Left renal pelvis (tissue), 4 donors: ENCODE data around the gene CERK. TPM values are rescaled to one million over a fixed set of nuclear protein-coding genes. Genes with fewer than 3 reads are reported as not detected.
"Not testable (repeated sequence)": the region's sequence is repeated elsewhere in the genome, so short reads cannot be mapped to it uniquely, and the experiment has no call there.

ENCODE experiments used
- DNase-seq, 4 donors: peaks; one replicate each; pipeline ENCODE4 v3.0.0-alpha.2; 2013; ENCODE audit warnings: low read depth in 4 of 4, low spot score in 3 of 4
- polyA plus RNA-seq, 4 donors: library from polyadenylated mRNA; unstranded; fragments of 120-200 nt; gene quantifications; one replicate each; pipeline ENCODE4 v1.2.1, GENCODE V29; 2013; ENCODE audit not compliant: insufficient read length in 4 of 4

The CERK gene
- polyA plus RNA-seq, 4 donors = 48.8 to 56.6 (median 50.2) TPM

DNA sequence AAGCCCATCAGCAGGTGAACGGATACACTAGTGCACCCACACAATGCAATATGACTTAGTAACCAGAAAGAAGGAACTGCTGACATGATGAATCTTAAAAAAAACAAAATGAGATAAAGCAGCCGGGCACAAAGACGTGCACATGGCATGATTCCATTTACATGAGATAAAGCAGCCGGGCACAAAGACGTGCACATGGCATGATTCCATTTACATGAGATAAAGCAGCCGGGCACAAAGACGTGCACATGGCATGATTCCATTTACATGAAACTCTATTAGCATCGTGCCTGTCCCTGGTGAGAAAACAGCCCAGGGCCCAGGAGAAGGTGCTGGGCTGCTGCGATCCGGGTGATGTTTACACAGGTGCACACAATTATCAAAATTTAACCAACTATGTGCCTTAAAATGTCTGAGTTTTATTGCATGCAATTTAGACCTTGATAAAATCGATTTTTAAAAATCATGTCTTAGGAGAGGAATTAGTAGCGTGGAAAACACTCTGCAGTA lies 3.8 kb downstream of the CERK start:
- DNase-seq = not testable (repeated sequence)

DNA sequence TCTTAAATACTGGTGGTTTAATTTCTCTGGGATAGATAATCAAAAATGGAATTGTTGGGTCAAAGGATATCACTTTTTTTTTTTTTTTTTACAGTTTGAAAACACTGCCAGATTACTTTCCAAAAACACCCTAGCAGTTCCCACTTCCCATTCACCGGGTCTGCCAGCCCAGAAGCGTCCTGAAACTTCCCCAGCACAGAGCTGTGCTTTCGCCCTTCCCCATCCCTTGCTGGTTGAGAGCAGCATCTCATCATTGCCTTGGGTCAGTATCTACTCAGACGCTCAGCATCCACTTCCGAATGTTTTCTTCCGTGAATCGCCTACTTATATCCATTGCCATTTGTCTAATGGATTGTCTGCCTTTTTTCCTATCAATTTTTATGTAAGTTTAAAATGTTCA lies 5.5 kb downstream of the CERK start:
- DNase-seq = no peak

DNA sequence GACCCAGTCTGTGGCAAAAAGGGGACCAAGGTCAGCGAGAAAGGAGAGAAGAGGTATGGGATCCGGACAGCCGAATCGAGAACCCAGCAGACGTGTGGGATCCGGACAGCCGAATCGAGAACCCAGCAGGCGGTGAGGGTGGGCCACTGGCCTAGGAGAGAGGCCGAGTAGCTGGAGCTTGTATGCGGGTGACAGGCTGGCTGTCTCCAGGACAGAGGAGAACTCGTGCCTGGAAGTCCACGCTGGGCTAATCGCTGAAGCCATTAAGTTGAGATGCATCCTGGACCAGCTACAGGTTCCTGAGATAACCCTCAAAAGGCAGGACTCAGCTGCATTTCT lies 6.0 kb downstream of the CERK start:
- DNase-seq = no peak

DNA sequence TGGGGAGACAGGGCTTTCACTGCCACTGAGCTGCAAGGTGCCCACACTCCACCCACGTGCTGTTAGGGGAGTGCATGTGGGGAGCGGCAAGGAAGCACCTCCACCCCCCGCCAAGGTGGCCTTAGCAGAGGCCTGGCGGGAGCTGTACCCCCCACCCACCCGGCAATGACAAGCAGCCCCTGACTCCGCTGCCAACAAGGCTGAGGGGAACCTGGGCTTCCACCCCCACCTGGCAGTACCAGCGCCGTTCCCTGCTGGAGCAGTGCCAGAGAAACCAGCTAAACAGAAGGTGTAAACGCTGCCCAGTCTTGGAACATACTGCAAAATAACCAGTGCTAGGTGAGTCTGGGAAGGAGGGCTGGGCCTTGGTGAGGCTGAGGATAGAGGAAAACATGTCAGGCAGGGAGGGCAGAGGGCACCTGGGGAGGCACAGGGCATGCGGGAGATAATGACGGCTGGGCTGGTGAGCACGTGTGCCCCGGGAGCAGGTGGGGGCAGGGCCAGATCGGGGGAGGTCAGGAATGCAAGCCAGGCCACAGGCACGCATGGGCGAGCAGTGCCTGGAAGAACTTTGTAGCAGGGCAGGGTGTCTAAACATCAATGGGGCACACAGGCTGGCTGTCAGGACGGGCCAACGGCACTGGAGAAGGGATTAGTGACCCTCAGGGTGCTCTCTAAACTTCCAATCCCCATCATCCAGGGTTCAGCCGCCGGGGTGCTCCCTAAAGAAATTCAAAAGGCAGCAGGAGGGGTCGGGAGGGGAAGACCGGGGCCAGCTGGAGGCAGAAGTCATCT lies 6.6 kb downstream of the CERK start:
- no peak for DNase-seq

DNA sequence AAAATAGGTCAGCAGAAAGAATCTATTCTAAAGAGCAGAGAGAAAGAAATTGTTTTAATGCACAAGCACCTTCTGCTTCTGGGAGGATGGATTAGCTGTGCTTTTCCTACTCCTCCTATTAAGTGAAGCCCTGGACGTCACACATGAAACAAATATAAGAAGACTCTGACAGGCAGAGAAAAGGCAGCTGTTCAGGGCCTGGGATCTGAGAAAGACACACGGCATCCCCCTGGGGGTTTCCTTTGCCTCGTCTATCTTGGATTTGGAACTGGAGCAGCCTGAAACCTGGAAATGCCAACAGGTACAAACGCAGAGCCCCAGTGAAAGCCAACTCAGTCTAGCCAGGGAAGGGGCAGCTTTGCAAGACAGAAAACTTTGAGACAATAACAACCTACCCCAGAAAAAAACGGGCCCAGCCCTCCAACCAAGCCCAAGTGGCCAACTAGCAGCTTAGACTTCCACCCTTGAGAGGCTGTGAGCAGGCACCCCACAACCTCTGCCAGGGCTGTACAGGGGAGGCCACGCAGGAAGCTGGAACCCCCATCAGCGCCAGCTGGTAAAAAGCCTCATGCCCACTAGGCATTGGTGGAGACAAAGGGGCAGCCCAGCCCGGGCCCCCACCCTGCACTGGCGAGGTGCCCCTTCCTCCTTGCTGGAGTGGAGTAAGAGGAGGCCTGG lies 7.3 kb downstream of the CERK start:
- DNase-seq = no peak

DNA sequence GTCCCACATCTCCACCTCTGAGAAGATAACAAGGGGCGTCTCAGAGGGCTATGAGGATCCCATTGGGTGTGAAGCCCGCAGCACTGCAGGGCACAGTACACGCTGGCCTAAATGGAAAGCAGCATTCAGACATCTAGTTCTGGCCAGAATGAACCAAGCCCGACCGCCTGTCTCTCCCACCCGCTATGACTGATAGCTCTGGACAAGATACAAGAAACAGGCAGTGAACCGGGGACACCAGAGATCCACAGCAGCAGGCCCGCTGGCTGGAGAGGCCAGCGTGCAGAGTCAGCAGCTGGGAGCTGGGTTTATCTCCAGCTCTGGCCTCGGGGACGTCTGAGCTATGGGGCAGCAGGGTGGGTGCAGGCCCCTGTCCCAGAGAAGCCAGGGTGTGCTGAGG lies 9.6 kb downstream of the CERK start:
- no peak for DNase-seq

DNA sequence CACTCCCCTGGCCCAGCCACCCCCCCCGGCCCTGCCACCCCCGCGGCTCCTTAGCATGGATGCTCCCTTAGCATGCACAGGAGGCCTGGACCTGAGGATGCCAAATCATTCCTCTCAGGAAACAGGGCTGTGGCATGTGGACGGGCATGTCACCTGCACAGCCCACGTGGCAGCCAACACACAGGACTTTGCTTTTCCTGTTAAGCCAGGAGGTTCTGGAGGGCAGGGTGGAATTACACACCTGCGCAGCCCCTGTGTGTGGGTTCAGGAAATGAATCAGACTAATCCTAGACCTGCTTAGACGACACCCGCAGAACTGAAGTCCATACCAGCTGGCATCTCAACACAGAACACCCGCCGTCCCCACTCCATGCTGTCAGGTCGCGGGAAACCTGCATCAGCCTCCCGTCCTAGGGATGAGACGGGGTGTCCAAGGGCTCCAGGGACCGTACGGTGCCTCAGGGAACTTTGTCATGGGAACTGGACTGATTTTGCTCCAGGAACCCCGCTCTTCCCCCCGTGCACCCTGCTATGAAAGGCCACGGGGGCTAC lies 10.2 kb downstream of the CERK start:
- no peak for DNase-seq

DNA sequence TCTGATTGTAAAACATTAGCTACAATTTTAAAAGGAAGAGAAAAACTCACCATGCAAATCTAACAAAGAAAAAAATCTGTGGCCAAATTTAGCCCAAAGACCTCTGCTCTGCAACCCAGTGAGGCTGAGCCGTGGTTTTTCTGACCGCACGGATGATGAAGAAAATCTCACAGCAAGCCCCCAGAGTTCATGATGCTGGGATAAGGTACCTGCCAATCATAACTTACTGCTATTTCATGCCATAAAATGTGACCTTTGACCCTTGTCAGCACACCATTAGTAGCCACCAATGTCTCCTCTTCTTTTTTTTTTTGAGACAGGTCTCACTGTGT lies 11.1 kb downstream of the CERK start:
- no peak for DNase-seq

DNA sequence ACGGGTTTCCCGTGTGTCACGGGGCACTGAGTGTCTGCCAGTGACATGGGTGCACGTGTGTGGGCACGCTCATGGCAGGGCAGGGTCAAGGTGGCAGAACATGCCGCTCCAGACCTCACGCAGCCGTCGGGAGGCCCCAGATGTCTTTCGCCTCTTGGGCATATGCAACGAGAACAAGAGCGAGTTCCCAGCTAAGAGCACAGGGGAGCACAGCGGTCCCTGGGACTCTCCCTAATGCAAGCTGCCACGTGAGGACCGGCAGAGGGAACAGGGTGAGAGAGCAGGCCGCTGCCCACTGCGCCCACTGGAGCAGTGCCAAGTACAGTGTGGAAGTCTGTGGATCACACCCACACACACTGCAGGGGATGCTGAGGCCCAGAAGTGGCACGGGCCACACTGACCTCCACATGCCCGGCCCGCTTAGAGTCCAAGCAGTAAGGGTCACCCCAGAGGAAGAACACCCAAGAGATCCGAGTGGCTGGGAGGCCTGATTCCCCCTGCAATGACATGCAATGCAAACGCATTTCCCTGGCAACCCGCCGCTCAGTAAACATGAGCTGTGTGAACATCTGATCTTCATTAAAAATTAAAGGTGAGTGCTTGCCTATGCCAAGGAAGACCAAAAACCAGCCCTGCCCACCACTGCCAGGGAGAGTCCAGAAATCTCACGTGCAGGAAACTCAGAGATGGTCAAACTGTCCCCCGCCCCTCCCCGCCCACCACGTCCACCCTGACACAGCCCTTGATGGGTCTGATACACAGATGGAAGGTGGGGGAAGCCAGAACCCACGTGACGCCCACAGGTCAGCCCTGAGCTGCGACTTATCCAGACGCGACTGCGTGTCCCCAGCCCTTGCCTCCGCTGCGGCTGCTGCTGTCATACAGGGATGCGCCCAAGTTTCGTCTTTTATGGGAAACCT lies 11.7 kb downstream of the CERK start:
- DNase-seq = no peak

DNA sequence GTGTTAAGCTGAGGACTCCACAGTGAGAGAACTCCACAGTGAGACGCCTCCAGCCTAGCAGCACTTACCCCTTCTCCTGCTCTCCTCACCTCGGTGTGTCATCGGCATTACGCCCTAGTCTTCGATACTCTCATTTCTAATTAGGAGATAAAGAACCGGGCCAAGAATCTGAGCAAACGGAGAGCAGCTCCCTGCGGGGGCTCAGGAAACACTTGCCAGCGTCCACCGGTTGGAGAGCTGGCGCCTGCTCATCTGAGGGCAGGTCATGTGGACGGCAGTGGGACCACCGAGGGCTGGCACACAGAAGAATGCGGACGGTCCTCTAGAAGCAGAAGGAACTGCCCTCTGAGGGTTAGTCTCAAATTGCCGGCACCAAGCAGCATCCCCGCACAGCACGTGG lies 13.0 kb downstream of the CERK start:
- DNase-seq = no peak

DNA sequence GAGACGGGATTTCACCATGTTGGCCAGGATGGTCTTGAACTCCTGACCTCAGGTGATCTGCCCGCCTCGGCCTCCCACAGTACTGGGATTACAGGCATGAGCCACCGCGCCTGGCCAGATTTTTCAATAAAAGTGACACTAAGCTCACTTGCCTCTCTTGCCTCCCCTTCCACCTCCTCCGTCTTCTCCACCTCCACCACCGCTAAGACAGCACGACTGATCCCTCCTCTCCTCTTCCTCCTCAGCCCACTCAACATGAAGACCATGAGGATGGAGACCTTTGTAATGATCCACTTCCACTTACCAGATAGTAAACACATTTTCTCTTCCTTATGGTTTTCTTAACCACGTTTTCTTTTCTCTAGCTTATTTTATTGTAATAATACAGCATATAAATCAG lies 14.2 kb downstream of the CERK start:
- DNase-seq = no peak

DNA sequence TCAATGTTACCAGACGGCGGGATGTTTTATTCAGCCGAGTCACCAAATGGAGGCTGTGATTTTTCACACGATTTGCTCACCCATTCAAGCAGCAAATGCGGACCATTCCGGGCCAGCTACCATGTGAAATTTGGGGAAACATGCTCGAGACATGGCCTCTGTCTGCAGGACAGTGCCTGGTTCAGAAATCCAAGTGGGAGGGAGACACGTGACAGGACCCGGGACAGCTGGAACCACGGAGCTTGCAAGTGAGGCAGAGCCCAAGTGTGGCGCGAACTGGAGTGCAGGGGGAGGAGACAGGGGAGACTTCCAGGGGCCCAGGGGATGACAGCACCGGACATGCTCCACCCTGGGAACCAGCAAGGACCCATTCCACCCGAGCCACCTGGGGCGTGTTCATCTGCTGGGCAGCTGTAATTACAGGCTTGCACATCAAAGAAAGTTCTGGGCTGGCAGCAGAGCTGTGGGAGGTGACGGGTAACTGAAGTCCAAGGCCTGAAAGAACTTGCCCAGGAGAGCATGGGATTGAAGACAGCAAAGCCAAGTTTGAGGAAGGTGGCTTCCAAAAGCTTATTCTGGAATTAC lies 16.5 kb downstream of the CERK start:
- DNase-seq = no peak

DNA sequence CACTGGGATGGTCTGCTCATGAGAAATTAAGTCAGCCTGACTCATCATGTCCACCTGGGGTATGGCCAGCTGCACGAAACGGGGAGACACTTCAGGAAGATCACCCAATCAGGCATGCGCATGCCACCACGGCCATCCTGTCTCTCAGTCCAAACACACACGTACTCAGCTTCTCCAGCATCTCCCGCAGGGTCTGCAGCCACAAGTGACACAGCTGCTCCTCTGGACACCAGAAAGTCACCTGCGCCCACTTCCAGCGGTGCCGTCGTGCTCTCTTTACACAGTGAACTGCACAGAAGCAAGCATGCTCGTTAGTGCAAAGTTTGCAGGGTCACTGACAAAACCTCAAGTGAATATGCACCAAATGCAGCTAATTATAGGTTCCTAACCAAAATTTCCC lies 18.1 kb downstream of the CERK start:
- no peak for DNase-seq

DNA sequence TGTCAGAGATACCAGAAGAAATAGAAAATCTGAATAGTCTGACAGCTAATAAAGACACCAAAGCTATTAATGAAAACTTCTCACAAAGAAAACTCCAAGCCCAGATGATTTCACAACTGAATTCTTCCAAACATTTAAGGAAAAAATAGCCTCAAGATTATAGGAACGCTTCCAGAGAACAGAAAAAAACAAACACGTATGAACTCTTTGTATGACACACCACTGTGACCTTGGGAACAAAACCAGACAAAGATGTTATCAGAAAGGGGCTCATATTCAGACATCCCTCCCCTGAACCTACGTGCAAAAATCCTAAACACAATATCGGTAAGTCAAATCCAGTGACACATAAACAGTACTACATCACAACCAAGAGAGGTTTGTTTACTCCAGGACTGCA lies 23.5 kb downstream of the CERK start:
- no peak for DNase-seq

DNA sequence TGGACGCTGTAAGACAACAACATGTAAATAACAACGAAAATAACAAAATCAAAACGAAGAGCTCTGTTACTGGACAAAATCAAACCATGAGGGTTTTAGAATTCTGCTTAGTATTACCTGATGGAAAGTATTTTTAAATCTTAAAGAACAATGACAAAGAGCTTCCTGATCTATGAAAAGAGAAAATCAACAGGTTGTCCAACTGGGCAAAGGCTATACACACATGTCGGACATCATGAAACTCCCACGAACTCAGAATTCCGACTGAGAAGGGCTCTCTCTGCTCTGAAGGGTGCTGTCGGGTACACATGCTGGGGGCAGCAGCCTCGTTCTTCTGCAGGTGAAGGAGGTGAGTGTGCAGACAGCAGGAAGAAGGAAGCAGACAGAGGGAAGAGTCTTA lies 25.8 kb downstream of the CERK start:
- DNase-seq = no peak

DNA sequence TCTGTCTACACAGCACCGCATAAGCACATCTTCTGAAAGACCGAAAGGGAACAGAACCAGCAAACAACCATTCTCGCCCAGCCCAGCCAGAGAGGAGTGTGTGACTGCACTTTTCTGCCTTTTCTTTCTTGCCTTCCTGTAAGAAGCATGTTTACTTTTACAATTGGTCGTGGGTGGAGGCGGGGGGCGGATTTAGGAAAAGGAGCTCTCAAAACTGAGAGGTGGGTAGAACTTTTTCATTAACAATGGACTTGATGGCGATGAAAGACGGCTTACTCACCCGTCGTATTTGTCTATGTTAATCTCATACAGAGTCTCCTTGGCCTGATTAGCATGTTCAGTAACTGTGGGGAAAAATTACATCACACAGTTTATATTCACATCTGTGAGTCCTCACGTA lies 27.2 kb downstream of the CERK start:
- no peak for DNase-seq

DNA sequence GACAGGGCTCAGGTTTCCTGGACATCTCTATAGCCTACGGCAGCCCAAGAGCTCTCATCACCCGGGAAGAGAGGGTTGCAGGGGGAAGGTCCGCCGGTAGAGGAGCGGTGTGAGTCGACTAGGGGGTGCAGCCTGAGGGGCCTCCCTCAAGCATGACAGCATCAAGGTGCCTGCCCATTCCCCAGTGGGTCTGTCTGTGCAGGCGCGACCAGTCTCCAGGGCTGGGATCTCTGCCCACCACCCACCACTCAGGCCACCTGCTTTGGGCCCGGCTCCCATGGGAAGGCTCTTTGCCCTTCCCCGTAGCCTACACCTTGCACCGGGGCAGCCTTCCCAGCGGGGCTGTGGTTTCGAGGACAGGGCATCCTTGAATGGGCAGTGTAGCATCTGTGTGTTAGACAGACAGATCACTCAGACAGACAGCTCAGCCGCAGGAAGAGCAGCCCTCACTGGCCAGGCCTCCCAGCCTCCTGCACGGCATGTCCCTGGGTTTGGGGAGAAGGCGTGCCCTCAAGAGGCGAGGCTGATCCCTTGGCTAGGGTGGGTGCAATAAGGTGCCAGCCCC lies 29.2 kb downstream of the CERK start:
- no peak for DNase-seq

DNA sequence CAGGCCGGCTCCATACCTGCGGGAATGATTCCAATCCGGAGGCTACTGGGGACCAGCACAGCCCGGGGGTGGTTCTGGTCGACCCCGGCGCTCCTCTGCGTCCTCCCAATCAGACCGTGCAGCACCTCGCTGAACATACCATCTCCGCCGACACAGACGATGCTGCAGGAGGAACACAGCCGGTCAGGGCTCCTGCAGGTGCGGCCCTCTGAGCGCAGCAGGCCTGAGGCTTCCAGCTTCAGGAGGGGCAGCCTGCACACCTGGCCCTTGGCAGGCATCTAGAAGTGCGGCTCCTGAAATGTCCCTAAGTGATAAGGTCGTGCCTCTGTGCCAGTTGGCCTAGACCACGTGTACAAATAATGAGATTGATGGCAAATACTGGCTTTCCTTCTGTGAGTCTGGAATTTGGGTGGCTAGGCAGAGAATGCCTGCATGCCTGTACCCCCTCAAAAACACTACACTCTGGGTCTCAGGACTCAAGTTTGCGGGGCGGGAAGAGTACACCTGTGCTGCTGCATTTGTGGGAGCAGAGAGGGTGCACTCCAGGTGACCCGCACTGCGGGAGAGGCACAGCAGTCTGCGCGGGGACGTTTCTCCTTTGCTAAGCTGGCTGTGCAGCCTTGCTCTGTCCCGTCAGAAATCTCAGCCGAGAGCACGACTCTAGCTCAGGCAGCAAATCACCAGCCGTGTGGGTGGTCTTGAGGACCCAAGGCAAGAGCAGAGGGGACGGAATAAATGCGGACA lies 30.1 kb downstream of the CERK start:
- no peak for DNase-seq

DNA sequence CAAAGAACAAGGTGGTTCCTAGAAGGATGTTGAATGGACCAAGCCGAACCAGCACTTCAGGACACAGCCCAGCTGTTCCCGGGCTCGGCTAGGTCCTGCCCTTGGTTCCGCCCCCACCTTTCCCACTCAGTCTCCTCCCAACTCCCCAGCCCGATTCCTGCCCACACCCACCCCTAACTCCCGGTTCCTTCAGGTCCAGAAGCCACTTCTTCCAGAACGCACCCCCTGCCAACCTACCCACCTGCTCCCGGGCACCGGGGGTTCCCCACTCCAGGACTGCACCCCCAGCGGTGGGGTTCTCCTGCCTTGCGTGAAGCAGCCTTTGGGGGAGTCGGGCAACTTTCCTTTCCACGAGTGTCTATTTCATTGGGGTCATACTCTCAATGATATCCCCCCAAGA lies 30.7 kb downstream of the CERK start:
- no peak for DNase-seq

DNA sequence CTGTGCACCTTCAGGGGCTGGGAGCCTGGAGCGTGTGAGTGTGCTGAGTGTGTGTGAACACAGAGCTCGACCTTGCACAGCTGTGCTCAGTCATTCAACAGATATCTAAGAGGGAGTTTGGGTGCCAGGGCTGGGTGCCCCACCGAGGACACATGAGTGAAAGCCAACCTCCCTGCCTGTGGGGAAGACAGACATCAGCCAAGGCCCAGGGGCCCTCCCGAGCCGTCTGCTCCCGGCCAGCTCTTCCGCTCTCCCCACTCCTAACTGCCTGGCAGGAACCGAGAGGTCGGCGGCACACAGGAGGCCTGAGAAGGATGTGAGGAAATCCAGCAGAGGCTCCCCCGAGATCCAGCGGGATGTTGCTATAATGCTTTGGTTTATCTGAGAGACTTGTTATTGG lies 32.0 kb downstream of the CERK start:
- no peak for DNase-seq
